RWPE1 (cell line): ENCODE measurements around the gene PDLIM4.

ENCODE experiments used
- CTCF ChIA-PET: fragments of 350-600 bp; sonication (Branson Sonifier 250); formaldehyde crosslinking; extraction: SDS; loops from one replicate; lab custom pipeline; 2021; lab: Yijun Ruan, JAX
- POLR2A ChIA-PET: fragments of 400-600 bp; formaldehyde crosslinking; extraction: SDS; loops from one replicate; lab custom pipeline; 2020; ENCODE audit warnings: antibody characterized with exemption; ENCODE audit not compliant: low non-redundant PET; lab: Yijun Ruan, JAX
- DNase-seq: peaks from one replicate; pipeline ENCODE4 v3.0.0; 2012; ENCODE audit warnings: low spot score
- H3K27ac ChIP-seq: fragments of 450-650 bp; 2 replicates; pipeline ENCODE4 v1.5.1; 2017
- CTCF ChIP-seq: fragments of 450-650 bp; conservative IDR thresholded peaks from 2 replicates; pipeline ENCODE4 v1.5.1; 2017; ENCODE audit warnings: low read depth, mild to moderate bottlenecking

Gene PDLIM4

GRCh38 chr5:132213666-132214065 is 43.8 kb upstream of the PDLIM4 start:
- ChIA-PET POLR2A (no interaction called here), CTCF (interaction anchor here (0.7 kb wide), 1 partner anchor 24 kb away, joined by 3 read pairs; no protein-coding TSS in a partner anchor)
- TF ChIP-seq CTCF, result no peak
- peak overlapping the region; percentile 14 for H3K27ac ChIP-seq
- DNase-seq, result no peak

- ChIA-PET CTCF (interaction anchor here (0.7 to 0.8 kb wide), 4 partner anchors 24 to 80 kb away, joined by 3 read pairs; partner anchors contain the start of gene SLC22A4), POLR2A (interaction anchor here (0.5 kb wide), 1 partner anchor 9 kb away, joined by 3 read pairs; no protein-coding TSS in a partner anchor)
- no peak for DNase-seq
- no peak for TF ChIP-seq CTCF
- peak overlapping the region; percentile 85 for H3K27ac ChIP-seq
Observed at GRCh38 chr5:132214491-132214890, 43.0 kb upstream of the PDLIM4 start.

- DNase-seq, result peak; percentile 98
- ChIA-PET CTCF (interaction anchor here (0.8 to 1.4 kb wide), 3 partner anchors 23 to 150 kb away, joined by 3 to 6 read pairs (median 3); partner anchors contain the start of gene SLC22A4), POLR2A (interaction anchor here (1.0 kb wide), 1 partner anchor 12 kb away, joined by 3 read pairs; the partner anchor contains the start of gene P4HA2)
- peak overlapping the region; percentile 85 for H3K27ac ChIP-seq
- no peak for TF ChIP-seq CTCF
Observed at GRCh38 chr5:132215329-132215728, 42.2 kb upstream of the PDLIM4 start.

GRCh38 chr5:132218321-132218720 is 39.2 kb upstream of the PDLIM4 start:
- TF ChIP-seq CTCF, result no peak
- DNase-seq, result no peak
- CTCF ChIA-PET, result no interaction called here
- POLR2A ChIA-PET, result interaction anchor here (0.5 kb wide), 1 partner anchor 177 kb away, joined by 6 read pairs; no protein-coding TSS in a partner anchor
- peak overlapping the region; percentile 8 for H3K27ac ChIP-seq

- CTCF ChIA-PET, result interaction anchor here (0.7 kb wide), 1 partner anchor 18 kb away, joined by 4 read pairs; no protein-coding TSS in a partner anchor
- H3K27ac ChIP-seq, result peak overlapping the region; percentile 66; the same call in 1 of the 2 replicates
- POLR2A ChIA-PET, result interaction anchor here (0.6 kb wide), 1 partner anchor 202 kb away, joined by 11 read pairs; no protein-coding TSS in a partner anchor
- no peak for TF ChIP-seq CTCF
- no peak for DNase-seq
Observed at GRCh38 chr5:132219289-132219970, 38.1 kb upstream of the PDLIM4 start.

- H3K27ac ChIP-seq, result peak overlapping the region; percentile 66
- no peak for DNase-seq
- CTCF ChIA-PET, result no interaction called here
- TF ChIP-seq CTCF, result no peak
- POLR2A ChIA-PET, result no interaction called here
Observed at GRCh38 chr5:132219981-132220380, 37.5 kb upstream of the PDLIM4 start.
